ENCODE measurements around the gene BABAM1. TPM values are rescaled to one million over a fixed set of nuclear protein-coding genes. Genes with fewer than 3 reads are reported as not detected.

BABAM1 gene
- total and polyA plus RNA-seq, 2 of the 4 experiments (the other 2 are of a cell fraction): 95.1 to 101 TPM

GRCh38 chr19:17282488-17283125 lies 15.4 kb downstream of the BABAM1 start:
- intact Hi-C loops (cut with micrococcal nuclease) (loop anchor here (1.0 to 10.0 kb wide), 4 partner anchors 77 to 508 kb away; no protein-coding TSS in a partner anchor), dilution Hi-C loops (cut with HindIII; ENCODE audit: low sequenced_read_pairs, unreplicated experiment) (no loop called here)
- no peak overlapping the region for H2BK120ac ChIP-seq (ENCODE audit: low read depth, low read length)
- TF ChIP-seq MXI1 (IDR thresholded peaks at IDR 0.05; ENCODE audit: borderline replicate concordance, low read depth, low read length) (no peak), RAD21 (IDR thresholded peaks at IDR 0.05; ENCODE audit: low read length) (peak; percentile 89), USF2 (IDR thresholded peaks at IDR 0.05; ENCODE audit: low read depth, low read length) (no peak), CHD1 (IDR thresholded peaks at IDR 0.05; ENCODE audit: low read depth, low read length) (no peak), SMC3 (IDR thresholded peaks at IDR 0.05; ENCODE audit: low read depth, low read length) (peak; percentile 70), BHLHE40 (IDR thresholded peaks at IDR 0.05; ENCODE audit: low read depth, low read length) (no peak), FOS (IDR thresholded peaks at IDR 0.05; ENCODE audit: low read depth, low read length) (no peak), ELK1 (IDR thresholded peaks at IDR 0.05; ENCODE audit: borderline replicate concordance, low read depth, low read length) (no peak), NFE2L2 (IDR thresholded peaks at IDR 0.05; ENCODE audit: low read depth, low read length) (no peak), CEBPB (IDR thresholded peaks at IDR 0.05; ENCODE audit: low read depth, low read length) (no peak), MAZ (IDR thresholded peaks at IDR 0.05; ENCODE audit: borderline replicate concordance, low read depth, low read length) (peak; percentile 66; the same call in 1 of the 2 replicates), RCOR1 (IDR thresholded peaks at IDR 0.05; ENCODE audit: insufficient replicate concordance, low read length) (no peak), CTCF (conservative IDR thresholded peaks at IDR 0.05; ENCODE audit: low read depth, low read length) (peak; percentile 91), MAFK (IDR thresholded peaks at IDR 0.05; ENCODE audit: low read depth, low read length) (no peak), POLR2A (IDR thresholded peaks at IDR 0.05; ENCODE audit: low read depth, low read length) (no peak)

More at GRCh38 chr19:17282488-17283125, 15.4 kb downstream of the BABAM1 start:
- Histone ChIP-seq H3K56ac (ENCODE audit: extremely low read depth, insufficient read depth, low read length) (no peak overlapping the region), H3K9ac (ENCODE audit: low read depth, low read length) (no peak overlapping the region), H2BK20ac (ENCODE audit: low read depth, low read length) (no peak overlapping the region), H3K79me1 (ENCODE audit: low read depth in 1 of 2, low read length in 2 of 2) (no peaks in the 10 kb centered on the region), H4K8ac (ENCODE audit: low read depth in 2 of 2, low read length in 2 of 2) (peak overlapping the region in 1 of 2 experiments; percentile 6; a peak in 1 of 4 replicates), H2BK15ac (ENCODE audit: low read depth, low read length) (no peak overlapping the region), H3K4ac (ENCODE audit: low read depth, low read length) (no peak overlapping the region; the same call in 1 of the 2 replicates), H3K27me3 (ENCODE audit: control insufficient read depth, insufficient read depth, low read length) (no peaks in the 10 kb centered on the region), H3K27ac (ENCODE audit: insufficient read depth, low read length) (no peak overlapping the region), H3K9me3 (ENCODE audit: control insufficient read depth, insufficient read depth, low read length) (no peaks in the 10 kb centered on the region), H4K91ac (ENCODE audit: insufficient read depth, low read depth, low read length) (no peak overlapping the region), H4K5ac (ENCODE audit: low read depth, low read length) (no peak overlapping the region), H4K20me1 (ENCODE audit: insufficient read depth, low read length) (no peaks in the 10 kb centered on the region), H2BK5ac (ENCODE audit: low read depth, low read length, poor library complexity, severe bottlenecking) (no peak overlapping the region), H2AFZ (replicated peaks; ENCODE audit: low read length, poor library complexity) (peak overlapping the region; percentile 79), H3K4me1 (ENCODE audit: control insufficient read depth, insufficient read depth, low read length) (no peaks in the 10 kb centered on the region), H3K23ac (ENCODE audit: low read depth, low read length) (no peak overlapping the region), H3K36me3 (ENCODE audit: control insufficient read depth, insufficient read depth, low read length) (peaks cover 6% of the 10 kb centered on the region), H2AK5ac (ENCODE audit: low read depth, low read length) (no peak overlapping the region), H2AK9ac (replicated peaks; ENCODE audit: low read depth, low read length, poor library complexity) (peak overlapping the region; percentile 62), H3K14ac (replicated peaks; ENCODE audit: low read depth, low read length) (0 out of 2 replicates have a peak overlapping the region, but pooled peaks have one; percentile 40), H3K9me1 (ENCODE audit: insufficient read depth, low read length) (no peaks in the 10 kb centered on the region), H3K18ac (ENCODE audit: low read depth, low read length) (no peak overlapping the region), H3K4me2 (ENCODE audit: low read depth, low read length) (peak overlapping the region; percentile 71), H3K4me3 (ENCODE audit: insufficient read depth, low read depth, low read length) (peak overlapping the region; percentile 32)
- peak; percentile 96 for ATAC-seq (ENCODE audit: low read depth)
- CTCF ChIA-PET: interaction anchor here (1.2 kb wide), 1 partner anchor 48 kb away, joined by 3 read pairs; no protein-coding TSS in a partner anchor
- DNase-seq: peak; percentile 62
- 6% methylated on average over 30 of the region's 45 CpGs; no CpG with 5 or more reads in 1 of the 2 experiments for WGBS, 2 experiments (ENCODE audit: extremely low coverage in 2 of 2, insufficient read length in 1 of 2)
- no TSS peak for BruUV-seq (replicated peaks)
- in situ Hi-C loops (cut with MboI; ENCODE audit: low sequenced_read_pairs): loop anchor here (10.0 kb wide), 1 partner anchor 78 kb away; no protein-coding TSS in a partner anchor
- POLR2A ChIA-PET (ENCODE audit: unreplicated experiment): no interaction called here
